Hypothalamus (tissue), 51 donors: ENCODE data around the gene RNFT2.
A peak's percentile ranks its signal among the peaks of the same experiment; 100 is the strongest.

Experiments used
- DNase-seq, 51 donors: peaks; one replicate each; lab custom pipeline; 2025; lab: John Stamatoyannopoulos, UW

The RNFT2 gene

GRCh38 chr12:116864371-116865160 is 126.5 kb downstream of the RNFT2 start:
- DNase-seq = no peak

- no peak for DNase-seq
Measured at GRCh38 chr12:116867523-116867922, 129.4 kb downstream of the RNFT2 start.

- DNase-seq = no peak
Measured at GRCh38 chr12:116870306-116870705, 132.2 kb downstream of the RNFT2 start.

- no peak for DNase-seq
Measured at GRCh38 chr12:116874324-116874995, 136.3 kb downstream of the RNFT2 start.

GRCh38 chr12:116876151-116876869 is 138.2 kb downstream of the RNFT2 start:
- peak in 4 of 51 donors; percentile 5 to 25 (median 8) for DNase-seq

GRCh38 chr12:116878567-116879508 is 140.7 kb downstream of the RNFT2 start:
- peak in 1 of 51 donors; percentile 4 for DNase-seq

GRCh38 chr12:116879509-116880212 is 141.5 kb downstream of the RNFT2 start:
- DNase-seq = peak in 1 of 51 donors; percentile 46

- DNase-seq = no peak
Measured at GRCh38 chr12:116880213-116880816, 142.2 kb downstream of the RNFT2 start.

- DNase-seq = peak in 12 of 51 donors; percentile 8 to 59 (median 31)
Measured at GRCh38 chr12:116880817-116881324, 142.8 kb downstream of the RNFT2 start.

- peak in 5 of 51 donors; percentile 4 to 59 (median 49) for DNase-seq
Measured at GRCh38 chr12:116881325-116881876, 143.3 kb downstream of the RNFT2 start, which contains the start of gene HRK. Gene HRK (minus strand): TSS chr12:116881441. CDS start chr12:116881307, 134 bp downstream.

- peak in 1 of 51 donors; percentile 13 for DNase-seq
Measured at GRCh38 chr12:116881877-116882507, 143.9 kb downstream of the RNFT2 start.

- peak in 3 of 51 donors; percentile 2 to 23 (median 10) for DNase-seq
Measured at GRCh38 chr12:116882742-116883141, 144.6 kb downstream of the RNFT2 start.

- DNase-seq = no peak
Measured at GRCh38 chr12:116884871-116885270, 146.8 kb downstream of the RNFT2 start.

- DNase-seq = no peak
Measured at GRCh38 chr12:116885491-116885890, 147.4 kb downstream of the RNFT2 start.

GRCh38 chr12:116887244-116887643 is 149.1 kb downstream of the RNFT2 start:
- DNase-seq = no peak

GRCh38 chr12:116887897-116888296 is 149.8 kb downstream of the RNFT2 start:
- no peak for DNase-seq

- no peak for DNase-seq
Measured at GRCh38 chr12:116890330-116890729, 152.2 kb downstream of the RNFT2 start.

GRCh38 chr12:116891019-116891418 is 152.9 kb downstream of the RNFT2 start:
- DNase-seq = no peak
